Measurements from ENCODE around the gene EIF4G1. TPM values are rescaled to one million over a fixed set of nuclear protein-coding genes. Genes with fewer than 3 reads are reported as not detected.
A peak's percentile ranks its signal among the peaks of the same experiment; 100 is the strongest.

EIF4G1 gene
- total and polyA plus RNA-seq, 2 experiments from 2014 or later = 227 to 552 TPM

GRCh38 chr3:184337981-184338380 lies 23.6 kb downstream of the EIF4G1 start:
- H3K9me3 Mint-ChIP-seq = peaks cover 3% of the 10 kb centered on the region; the same call in 1 of the 3 replicates
- Histone ChIP-seq H3K79me2 (replicated peaks; ENCODE audit: insufficient read depth) (peaks cover 28% of the 10 kb centered on the region), H3K27ac (ENCODE audit: low read depth) (peak overlapping the region; percentile 39; the same call in 1 of the 2 replicates), H3K4me3 (peak overlapping the region; percentile 57), H4K20me1 (replicated peaks; ENCODE audit: insufficient read depth) (peaks cover 24% of the 10 kb centered on the region), H3F3A (replicated peaks; ENCODE audit: low read depth) (peaks cover 36% of the 10 kb centered on the region), H3K27me3 (ENCODE audit: insufficient read depth) (no peaks in the 10 kb centered on the region), H2AFZ (no peak overlapping the region), H3K4me2 (peak overlapping the region; percentile 90), H3K9me2 (ENCODE audit: insufficient read depth) (no peaks in the 10 kb centered on the region), H3K4me1 (ENCODE audit: insufficient read depth) (peaks cover 27% of the 10 kb centered on the region), H3K36me3 (ENCODE audit: insufficient read depth) (0 out of 2 replicates have a peak, but pooled peaks cover 14% of the 10 kb centered on the region)
- peak overlapping the region; percentile 87 for H3K4me3 Mint-ChIP-seq
- TF ChIP-seq, protein P1, sequence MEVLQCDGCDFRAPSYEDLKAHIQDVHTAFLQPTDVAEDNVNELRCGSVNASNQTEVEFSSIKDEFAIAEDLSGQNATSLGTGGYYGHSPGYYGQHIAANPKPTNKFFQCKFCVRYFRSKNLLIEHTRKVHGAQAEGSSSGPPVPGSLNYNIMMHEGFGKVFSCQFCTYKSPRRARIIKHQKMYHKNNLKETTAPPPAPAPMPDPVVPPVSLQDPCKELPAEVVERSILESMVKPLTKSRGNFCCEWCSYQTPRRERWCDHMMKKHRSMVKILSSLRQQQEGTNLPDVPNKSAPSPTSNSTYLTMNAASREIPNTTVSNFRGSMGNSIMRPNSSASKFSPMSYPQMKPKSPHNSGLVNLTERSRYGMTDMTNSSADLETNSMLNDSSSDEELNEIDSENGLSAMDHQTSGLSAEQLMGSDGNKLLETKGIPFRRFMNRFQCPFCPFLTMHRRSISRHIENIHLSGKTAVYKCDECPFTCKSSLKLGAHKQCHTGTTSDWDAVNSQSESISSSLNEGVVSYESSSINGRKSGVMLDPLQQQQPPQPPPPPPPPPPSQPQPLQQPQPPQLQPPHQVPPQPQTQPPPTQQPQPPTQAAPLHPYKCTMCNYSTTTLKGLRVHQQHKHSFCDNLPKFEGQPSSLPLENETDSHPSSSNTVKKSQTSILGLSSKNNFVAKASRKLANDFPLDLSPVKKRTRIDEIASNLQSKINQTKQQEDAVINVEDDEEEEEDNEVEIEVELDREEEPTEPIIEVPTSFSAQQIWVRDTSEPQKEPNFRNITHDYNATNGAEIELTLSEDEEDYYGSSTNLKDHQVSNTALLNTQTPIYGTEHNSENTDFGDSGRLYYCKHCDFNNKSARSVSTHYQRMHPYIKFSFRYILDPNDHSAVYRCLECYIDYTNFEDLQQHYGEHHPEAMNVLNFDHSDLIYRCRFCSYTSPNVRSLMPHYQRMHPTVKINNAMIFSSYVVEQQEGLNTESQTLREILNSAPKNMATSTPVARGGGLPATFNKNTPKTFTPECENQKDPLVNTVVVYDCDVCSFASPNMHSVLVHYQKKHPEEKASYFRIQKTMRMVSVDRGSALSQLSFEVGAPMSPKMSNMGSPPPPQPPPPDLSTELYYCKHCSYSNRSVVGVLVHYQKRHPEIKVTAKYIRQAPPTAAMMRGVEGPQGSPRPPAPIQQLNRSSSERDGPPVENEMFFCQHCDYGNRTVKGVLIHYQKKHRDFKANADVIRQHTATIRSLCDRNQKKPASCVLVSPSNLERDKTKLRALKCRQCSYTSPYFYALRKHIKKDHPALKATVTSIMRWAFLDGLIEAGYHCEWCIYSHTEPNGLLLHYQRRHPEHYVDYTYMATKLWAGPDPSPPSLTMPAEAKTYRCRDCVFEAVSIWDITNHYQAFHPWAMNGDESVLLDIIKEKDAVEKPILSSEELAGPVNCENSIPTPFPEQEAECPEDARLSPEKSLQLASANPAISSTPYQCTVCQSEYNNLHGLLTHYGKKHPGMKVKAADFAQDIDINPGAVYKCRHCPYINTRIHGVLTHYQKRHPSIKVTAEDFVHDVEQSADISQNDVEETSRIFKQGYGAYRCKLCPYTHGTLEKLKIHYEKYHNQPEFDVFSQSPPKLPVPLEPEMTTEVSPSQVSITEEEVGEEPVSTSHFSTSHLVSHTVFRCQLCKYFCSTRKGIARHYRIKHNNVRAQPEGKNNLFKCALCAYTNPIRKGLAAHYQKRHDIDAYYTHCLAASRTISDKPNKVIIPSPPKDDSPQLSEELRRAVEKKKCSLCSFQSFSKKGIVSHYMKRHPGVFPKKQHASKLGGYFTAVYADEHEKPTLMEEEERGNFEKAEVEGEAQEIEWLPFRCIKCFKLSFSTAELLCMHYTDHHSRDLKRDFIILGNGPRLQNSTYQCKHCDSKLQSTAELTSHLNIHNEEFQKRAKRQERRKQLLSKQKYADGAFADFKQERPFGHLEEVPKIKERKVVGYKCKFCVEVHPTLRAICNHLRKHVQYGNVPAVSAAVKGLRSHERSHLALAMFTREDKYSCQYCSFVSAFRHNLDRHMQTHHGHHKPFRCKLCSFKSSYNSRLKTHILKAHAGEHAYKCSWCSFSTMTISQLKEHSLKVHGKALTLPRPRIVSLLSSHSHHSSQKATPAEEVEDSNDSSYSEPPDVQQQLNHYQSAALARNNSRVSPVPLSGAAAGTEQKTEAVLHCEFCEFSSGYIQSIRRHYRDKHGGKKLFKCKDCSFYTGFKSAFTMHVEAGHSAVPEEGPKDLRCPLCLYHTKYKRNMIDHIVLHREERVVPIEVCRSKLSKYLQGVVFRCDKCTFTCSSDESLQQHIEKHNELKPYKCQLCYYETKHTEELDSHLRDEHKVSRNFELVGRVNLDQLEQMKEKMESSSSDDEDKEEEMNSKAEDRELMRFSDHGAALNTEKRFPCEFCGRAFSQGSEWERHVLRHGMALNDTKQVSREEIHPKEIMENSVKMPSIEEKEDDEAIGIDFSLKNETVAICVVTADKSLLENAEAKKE (CRISPR knock-in tag; IDR thresholded peaks at IDR 0.05) = no peak
- no peak for ATAC-seq
- H3K27ac Mint-ChIP-seq = peak overlapping the region; percentile 76
- peaks cover 34% of the 10 kb centered on the region for H3K36me3 Mint-ChIP-seq (ENCODE audit: low read depth)
- no peak for DNase-seq (ENCODE audit: low spot score)
- H3K27me3 Mint-ChIP-seq (ENCODE audit: insufficient read depth, low read depth, poor library complexity) = peaks cover 38% of the 10 kb centered on the region
- H3K4me1 Mint-ChIP-seq = peaks cover 40% of the 10 kb centered on the region

GRCh38 chr3:184338511-184338945 lies 24.1 kb downstream of the EIF4G1 start:
- no peak overlapping the region for H2AFZ ChIP-seq
- peak overlapping the region; percentile 90 for H3K4me2 ChIP-seq
- Mint-ChIP-seq H3K4me3 (peak overlapping the region; percentile 87), H3K9me3 (peaks cover 3% of the 10 kb centered on the region; the same call in 1 of the 3 replicates), H3K4me1 (peaks cover 42% of the 10 kb centered on the region), H3K36me3 (ENCODE audit: low read depth) (peaks cover 32% of the 10 kb centered on the region), H3K27me3 (ENCODE audit: insufficient read depth, low read depth, poor library complexity) (peaks cover 34% of the 10 kb centered on the region), H3K27ac (peak overlapping the region; percentile 76)
- peaks cover 30% of the 10 kb centered on the region for H3F3A ChIP-seq (replicated peaks; ENCODE audit: low read depth)
- H3K36me3 ChIP-seq (ENCODE audit: insufficient read depth) = 0 out of 2 replicates have a peak, but pooled peaks cover 9% of the 10 kb centered on the region
- no peaks in the 10 kb centered on the region for H3K27me3 ChIP-seq (ENCODE audit: insufficient read depth)
- peaks cover 21% of the 10 kb centered on the region for H4K20me1 ChIP-seq (replicated peaks; ENCODE audit: insufficient read depth)
- peaks cover 28% of the 10 kb centered on the region for H3K79me2 ChIP-seq (replicated peaks; ENCODE audit: insufficient read depth)
- peak overlapping the region; percentile 57 for H3K4me3 ChIP-seq
- ATAC-seq (peak; percentile 61), DNase-seq (ENCODE audit: low spot score) (peak; percentile 93)
- no peak for TF ChIP-seq ZNF114 (CRISPR knock-in tag; IDR thresholded peaks at IDR 0.05)
- TF ChIP-seq CTCF (conservative IDR thresholded peaks at IDR 0.05; ENCODE audit: low read depth in 2 of 2) = peak in 1 of 2 experiments; percentile 25; a peak in 1 of 4 replicates
- TF ChIP-seq CREB1 (CRISPR knock-in tag; IDR thresholded peaks at IDR 0.05; ENCODE audit: low read depth) = peak; percentile 91
- H3K27ac ChIP-seq (ENCODE audit: low read depth) = peak overlapping the region; percentile 39; the same call in 1 of the 2 replicates
- no peaks in the 10 kb centered on the region for H3K9me2 ChIP-seq (ENCODE audit: insufficient read depth)
- peaks cover 27% of the 10 kb centered on the region for H3K4me1 ChIP-seq (ENCODE audit: insufficient read depth)
